Measurements from ENCODE around the gene ENTPD8. TPM values are rescaled to one million over a fixed set of nuclear protein-coding genes. Genes with fewer than 3 reads are reported as not detected.

ENTPD8 gene
- total RNA-seq, 1 experiment from 2014 or later: not detected

GRCh38 chr9:137406876-137407589 lies 34.1 kb downstream of the ENTPD8 start:
- Histone ChIP-seq H3K9me3 (ENCODE audit: low read length) (no peaks in the 10 kb centered on the region), H2AFZ (ENCODE audit: low read length) (0 out of 2 replicates have a peak overlapping the region, but pooled peaks have one; percentile 10), H3K36me3 (ENCODE audit: low read depth, low read length) (no peaks in the 10 kb centered on the region), H3K9me2 (replicated peaks; ENCODE audit: low read length) (no peaks in the 10 kb centered on the region), H4K20me1 (ENCODE audit: low read length) (no peaks in the 10 kb centered on the region), H3K79me2 (ENCODE audit: low read length) (no peaks in the 10 kb centered on the region), H3F3A (ENCODE audit: low read length, unreplicated experiment) (no peaks in the 10 kb centered on the region), H3K4me3 (ENCODE audit: low read length) (peak overlapping the region; percentile 50; the same call in 1 of the 2 replicates), H3K27me3 (ENCODE audit: low read length) (no peaks in the 10 kb centered on the region), H3K4me2 (ENCODE audit: low read length) (peak overlapping the region; percentile 66), H3K27ac (ENCODE audit: low read length) (no peak overlapping the region), H3K4me1 (ENCODE audit: insufficient read depth, low read length) (peaks cover 11% of the 10 kb centered on the region), H3K9ac (ENCODE audit: low read length) (no peak overlapping the region)
- ChIA-PET POLR2A (ENCODE audit: unreplicated experiment) (no interaction called here), CTCF (no interaction called here)
- TF ChIP-seq EZH2 (IDR thresholded peaks at IDR 0.05; ENCODE audit: low read length, unreplicated experiment): no peak
- peak; percentile 50 for TF ChIP-seq CTCF (conservative IDR thresholded peaks at IDR 0.05; ENCODE audit: low read depth, low read length)
- ATAC-seq (peak; percentile 61), DNase-seq (peak; percentile 32)
- no TSS peak for BruUV-seq (replicated peaks)
- intact Hi-C loops (cut with micrococcal nuclease): no loop called here

- intact Hi-C loops (cut with micrococcal nuclease): no loop called here
- DNase-seq: no peak
- Histone ChIP-seq H3K27ac (ENCODE audit: low read length) (no peak overlapping the region), H3K79me2 (ENCODE audit: low read length) (no peaks in the 10 kb centered on the region), H4K20me1 (ENCODE audit: low read length) (no peaks in the 10 kb centered on the region), H3K36me3 (ENCODE audit: low read depth, low read length) (no peaks in the 10 kb centered on the region), H3K9me2 (replicated peaks; ENCODE audit: low read length) (no peaks in the 10 kb centered on the region), H3K4me3 (ENCODE audit: low read length) (peak overlapping the region; percentile 50; the same call in 1 of the 2 replicates), H3K4me2 (ENCODE audit: low read length) (peak overlapping the region; percentile 66; the same call in 1 of the 2 replicates), H2AFZ (ENCODE audit: low read length) (no peak overlapping the region), H3F3A (ENCODE audit: low read length, unreplicated experiment) (no peaks in the 10 kb centered on the region), H3K9me3 (ENCODE audit: low read length) (no peaks in the 10 kb centered on the region), H3K27me3 (ENCODE audit: low read length) (no peaks in the 10 kb centered on the region), H3K4me1 (ENCODE audit: insufficient read depth, low read length) (peaks cover 5% of the 10 kb centered on the region; the same call in 1 of the 2 replicates), H3K9ac (ENCODE audit: low read length) (no peak overlapping the region)
- BruUV-seq (replicated peaks): no TSS peak
- ATAC-seq: no peak
- TF ChIP-seq EZH2phosphoT487 (IDR thresholded peaks at IDR 0.05; ENCODE audit: borderline replicate concordance, low read length): no peak
- no peak for TF ChIP-seq EZH2 (IDR thresholded peaks at IDR 0.05; ENCODE audit: low read length, unreplicated experiment)
- no peak for TF ChIP-seq CTCF (conservative IDR thresholded peaks at IDR 0.05; ENCODE audit: low read depth, low read length)
- POLR2A ChIA-PET (ENCODE audit: unreplicated experiment): no interaction called here
- CTCF ChIA-PET: no interaction called here
Measured at GRCh38 chr9:137406085-137406760, 34.9 kb downstream of the ENTPD8 start.

- DNase-seq: peak; percentile 7
- H3K4me1 ChIP-seq (ENCODE audit: insufficient read depth, low read length): no peaks in the 10 kb centered on the region
- H3K27me3 ChIP-seq (ENCODE audit: low read length): no peaks in the 10 kb centered on the region
- BruUV-seq (replicated peaks): no TSS peak
- H2AFZ ChIP-seq (ENCODE audit: low read length): no peak overlapping the region
- H3K4me3 ChIP-seq (ENCODE audit: low read length): no peak overlapping the region
- TF ChIP-seq EZH2phosphoT487 (IDR thresholded peaks at IDR 0.05; ENCODE audit: borderline replicate concordance, low read length) (no peak), CTCF (conservative IDR thresholded peaks at IDR 0.05; ENCODE audit: low read depth, low read length) (no peak), EZH2 (IDR thresholded peaks at IDR 0.05; ENCODE audit: low read length, unreplicated experiment) (no peak)
- no peaks in the 10 kb centered on the region for H3K9me2 ChIP-seq (replicated peaks; ENCODE audit: low read length)
- no peak overlapping the region for H3K9ac ChIP-seq (ENCODE audit: low read length)
- H3K36me3 ChIP-seq (ENCODE audit: low read depth, low read length): no peaks in the 10 kb centered on the region
- intact Hi-C loops (cut with micrococcal nuclease): no loop called here
- H3K9me3 ChIP-seq (ENCODE audit: low read length): no peaks in the 10 kb centered on the region
- H3K79me2 ChIP-seq (ENCODE audit: low read length): no peaks in the 10 kb centered on the region
- H3F3A ChIP-seq (ENCODE audit: low read length, unreplicated experiment): no peaks in the 10 kb centered on the region
- no peaks in the 10 kb centered on the region for H4K20me1 ChIP-seq (ENCODE audit: low read length)
- CTCF ChIA-PET: no interaction called here
- POLR2A ChIA-PET (ENCODE audit: unreplicated experiment): no interaction called here
- ATAC-seq: no peak
- H3K4me2 ChIP-seq (ENCODE audit: low read length): no peak overlapping the region
- H3K27ac ChIP-seq (ENCODE audit: low read length): no peak overlapping the region
Measured at GRCh38 chr9:137405677-137406081, 35.5 kb downstream of the ENTPD8 start.
